GM19238 (cell line): ENCODE data around the gene RAD51B.

ENCODE experiments used
- DNase-seq: peaks from one replicate; pipeline ENCODE4 v3.0.0; 2011; ENCODE audit warnings: low spot score; ENCODE audit not compliant: insufficient read length

Gene RAD51B

GRCh38 chr14:67833403-67833802 is 13.8 kb downstream of the RAD51B start:
- no peak for DNase-seq

GRCh38 chr14:67835596-67835995 is 16.0 kb downstream of the RAD51B start:
- no peak for DNase-seq

GRCh38 chr14:67837011-67837624 is 17.5 kb downstream of the RAD51B start:
- DNase-seq = no peak

- DNase-seq = no peak
Observed at GRCh38 chr14:67846029-67846610, 26.5 kb downstream of the RAD51B start.

GRCh38 chr14:67850066-67850830 is 30.7 kb downstream of the RAD51B start:
- no peak for DNase-seq

GRCh38 chr14:67851785-67852410 is 32.3 kb downstream of the RAD51B start:
- DNase-seq = no peak

- no peak for DNase-seq
Observed at GRCh38 chr14:67852926-67853604, 33.5 kb downstream of the RAD51B start.

- DNase-seq = no peak
Observed at GRCh38 chr14:67853715-67854114, 34.1 kb downstream of the RAD51B start.

GRCh38 chr14:67856827-67857226 is 37.2 kb downstream of the RAD51B start:
- no peak for DNase-seq

- DNase-seq = no peak
Observed at GRCh38 chr14:67857778-67858350, 38.3 kb downstream of the RAD51B start.

- no peak for DNase-seq
Observed at GRCh38 chr14:67859169-67859749, 39.7 kb downstream of the RAD51B start.

- DNase-seq = no peak
Observed at GRCh38 chr14:67863223-67863622, 43.6 kb downstream of the RAD51B start.

GRCh38 chr14:67875175-67876006 is 55.8 kb downstream of the RAD51B start:
- DNase-seq = no peak

GRCh38 chr14:67879026-67879425 is 59.4 kb downstream of the RAD51B start:
- DNase-seq = no peak

- DNase-seq = peak; percentile 28
Observed at GRCh38 chr14:67881225-67881624, 61.6 kb downstream of the RAD51B start.

GRCh38 chr14:67882986-67883555 is 63.5 kb downstream of the RAD51B start:
- no peak for DNase-seq

- DNase-seq = no peak
Observed at GRCh38 chr14:67883717-67884116, 64.1 kb downstream of the RAD51B start.

- DNase-seq = no peak
Observed at GRCh38 chr14:67886191-67886590, 66.6 kb downstream of the RAD51B start.

GRCh38 chr14:67887478-67887877 is 67.9 kb downstream of the RAD51B start:
- no peak for DNase-seq

- DNase-seq = no peak
Observed at GRCh38 chr14:67889455-67889854, 69.9 kb downstream of the RAD51B start.
